Tibial artery (tissue), 4 donors: ENCODE data around the gene ARHGAP18.

Source experiments
- DNase-seq, 2 donors: peaks; one replicate each; pipeline ENCODE4 v3.0.0-alpha.2; 2019
- H3K27ac ChIP-seq, 2 donors: fragments of 200-600 bp; sonication (generic) in 1 of 2; 1 replicate in 1 of 2; 2 replicates in 1 of 2; pipeline ENCODE4 v1.5.1; 2018 to 2019; ENCODE audit warnings: mild to moderate bottlenecking in 1 of 2
- H3K27me3 ChIP-seq, 2 donors: fragments of 200-600 bp; sonication (generic) in 1 of 2; one replicate each; pipeline versions ENCODE4 v1.5.1 to v1.6.0; 2016 to 2019
- H3K36me3 ChIP-seq, 3 donors: fragments of 200-600 bp; sonication (generic) in 2 of 3; one replicate each; pipeline ENCODE4 v1.5.1; 2016 to 2019; ENCODE audit warnings: mild to moderate bottlenecking in 2 of 3
- H3K4me1 ChIP-seq, 4 donors: fragments of 200-600 bp; sonication (generic) in 2 of 4; 1 replicate in 3 of 4; 2 replicates in 1 of 4; pipeline ENCODE4 v1.5.1; 2016 to 2019
- H3K4me3 ChIP-seq, 2 donors: fragments of 200-600 bp; sonication (generic) in 1 of 2; 1 replicate in 1 of 2; 2 replicates in 1 of 2; pipeline ENCODE4 v1.5.1; 2018 to 2019; ENCODE audit warnings: mild to moderate bottlenecking in 2 of 2
- H3K9me3 ChIP-seq, 3 donors: fragments of 200-600 bp; sonication (generic) in 1 of 3; one replicate each; pipeline ENCODE4 v1.5.1; 2016 to 2019
- CTCF ChIP-seq, 2 experiments: fragments of 200-600 bp in 1 of 2; fragments of 450-650 bp in 1 of 2; IDR thresholded peaks; one replicate each; pipeline ENCODE4 v1.5.1; 2017 to 2019; ENCODE audit warnings: antibody characterized with exemption in 2 of 2, mild to moderate bottlenecking in 1 of 2, moderate library complexity in 1 of 2
- intact Hi-C: fragments of 100-400 bp; cut with DNase I; formaldehyde crosslinking; loops from one replicate; pipeline ENCODE4 v1.15.0; 2023; ENCODE audit warnings: low total_unique reads

The ARHGAP18 gene

GRCh38 chr6:129661536-129662405, 48.2 kb downstream of the ARHGAP18 start:
- Histone ChIP-seq H3K36me3 (no peaks in the 10 kb centered on the region), H3K9me3 (no peaks in the 10 kb centered on the region), H3K4me3 (no peak overlapping the region), H3K27ac (no peak overlapping the region), H3K4me1 (peaks cover 0 to 6% (median 0%) of the 10 kb centered on the region in 4 donors), H3K27me3 (no peaks in the 10 kb centered on the region)
- no peak for DNase-seq
- intact Hi-C loops: no loop called here
- no peak for TF ChIP-seq CTCF (IDR thresholded peaks at IDR 0.05)

GRCh38 chr6:129660346-129660676, 49.7 kb downstream of the ARHGAP18 start:
- H3K9me3 ChIP-seq: no peaks in the 10 kb centered on the region
- H3K36me3 ChIP-seq: no peaks in the 10 kb centered on the region
- H3K27me3 ChIP-seq: no peaks in the 10 kb centered on the region
- H3K4me3 ChIP-seq: no peak overlapping the region
- intact Hi-C loops: no loop called here
- no peak overlapping the region for H3K27ac ChIP-seq
- no peak for DNase-seq
- peaks cover 0 to 6% (median 0%) of the 10 kb centered on the region in 4 donors for H3K4me1 ChIP-seq
- no peak for TF ChIP-seq CTCF (IDR thresholded peaks at IDR 0.05)

GRCh38 chr6:129659590-129660345, 50.2 kb downstream of the ARHGAP18 start:
- Histone ChIP-seq H3K36me3 (no peaks in the 10 kb centered on the region), H3K4me3 (no peak overlapping the region), H3K27me3 (no peaks in the 10 kb centered on the region), H3K27ac (no peak overlapping the region), H3K4me1 (peaks cover 0 to 6% (median 0%) of the 10 kb centered on the region in 4 donors), H3K9me3 (no peaks in the 10 kb centered on the region)
- TF ChIP-seq CTCF (IDR thresholded peaks at IDR 0.05): no peak
- no peak for DNase-seq
- intact Hi-C loops: no loop called here

GRCh38 chr6:129659167-129659566, 50.8 kb downstream of the ARHGAP18 start:
- no peak overlapping the region for H3K4me3 ChIP-seq
- peaks cover 0 to 6% (median 0%) of the 10 kb centered on the region in 4 donors for H3K4me1 ChIP-seq
- no peak for DNase-seq
- no peak overlapping the region for H3K27ac ChIP-seq
- no peak for TF ChIP-seq CTCF (IDR thresholded peaks at IDR 0.05)
- intact Hi-C loops: no loop called here
- no peaks in the 10 kb centered on the region for H3K36me3 ChIP-seq
- H3K27me3 ChIP-seq: no peaks in the 10 kb centered on the region
- H3K9me3 ChIP-seq: no peaks in the 10 kb centered on the region

- Histone ChIP-seq H3K4me3 (no peak overlapping the region), H3K27ac (no peak overlapping the region), H3K4me1 (peaks cover 0 to 6% (median 0%) of the 10 kb centered on the region in 4 donors), H3K36me3 (no peaks in the 10 kb centered on the region), H3K9me3 (no peaks in the 10 kb centered on the region), H3K27me3 (no peaks in the 10 kb centered on the region)
- no peak for DNase-seq
- no peak for TF ChIP-seq CTCF (IDR thresholded peaks at IDR 0.05)
- intact Hi-C loops: no loop called here
Measured at GRCh38 chr6:129657483-129657882, 52.5 kb downstream of the ARHGAP18 start.
